Kasumi-1 (cell line): Measurements from ENCODE around the gene ADAMTS12.

Source experiments
- DNase-seq, 2 experiments: peaks; one replicate each; lab custom pipeline; 2025; lab: John Stamatoyannopoulos, UW

Gene ADAMTS12

GRCh38 chr5:33649549-33650482 is 242.0 kb downstream of the ADAMTS12 start:
- DNase-seq, result no peak

- DNase-seq, result peak; percentile 18 to 25
Measured at GRCh38 chr5:33641744-33642505, 249.9 kb downstream of the ADAMTS12 start.

- no peak for DNase-seq
Measured at GRCh38 chr5:33639474-33639873, 252.3 kb downstream of the ADAMTS12 start.

GRCh38 chr5:33637011-33637410 is 254.8 kb downstream of the ADAMTS12 start:
- no peak for DNase-seq

GRCh38 chr5:33635582-33635981 is 256.2 kb downstream of the ADAMTS12 start:
- DNase-seq, result no peak

GRCh38 chr5:33633699-33634098 is 258.1 kb downstream of the ADAMTS12 start:
- DNase-seq, result no peak

- no peak for DNase-seq
Measured at GRCh38 chr5:33631786-33632185, 260.0 kb downstream of the ADAMTS12 start.

GRCh38 chr5:33631139-33631538 is 260.7 kb downstream of the ADAMTS12 start:
- no peak for DNase-seq

- no peak for DNase-seq
Measured at GRCh38 chr5:33629999-33630398, 261.8 kb downstream of the ADAMTS12 start.

- no peak for DNase-seq
Measured at GRCh38 chr5:33628796-33629195, 263.0 kb downstream of the ADAMTS12 start.

GRCh38 chr5:33621514-33621913 is 270.3 kb downstream of the ADAMTS12 start:
- DNase-seq, result no peak

GRCh38 chr5:33614039-33614438 is 277.8 kb downstream of the ADAMTS12 start:
- DNase-seq, result no peak

- no peak for DNase-seq
Measured at GRCh38 chr5:33612386-33612785, 279.4 kb downstream of the ADAMTS12 start.

- no peak for DNase-seq
Measured at GRCh38 chr5:33611877-33612276, 279.9 kb downstream of the ADAMTS12 start.

- DNase-seq, result no peak
Measured at GRCh38 chr5:33608344-33609041, 283.3 kb downstream of the ADAMTS12 start.

GRCh38 chr5:33604503-33604902 is 287.3 kb downstream of the ADAMTS12 start:
- no peak for DNase-seq

- DNase-seq, result no peak
Measured at GRCh38 chr5:33601881-33602280, 289.9 kb downstream of the ADAMTS12 start.

GRCh38 chr5:33595303-33595702 is 296.5 kb downstream of the ADAMTS12 start:
- DNase-seq, result no peak

- DNase-seq, result no peak
Measured at GRCh38 chr5:33594006-33594405, 297.8 kb downstream of the ADAMTS12 start.

GRCh38 chr5:33592245-33592644 is 299.5 kb downstream of the ADAMTS12 start:
- no peak for DNase-seq

GRCh38 chr5:33588654-33589372 is 303.0 kb downstream of the ADAMTS12 start:
- peak; percentile 0 to 15 for DNase-seq

- DNase-seq, result peak; percentile 3 to 14
Measured at GRCh38 chr5:33583332-33583731, 308.5 kb downstream of the ADAMTS12 start.
